Coronary artery (tissue), 2 donors: Measurements from ENCODE around the gene PHLDA3.
"Not testable (repeated sequence)": the region's sequence is repeated elsewhere in the genome, so short reads cannot be mapped to it uniquely, and the experiment has no call there.

Experiments
- DNase-seq: peaks from one replicate; pipeline ENCODE4 v3.0.0-alpha.2; 2017; ENCODE audit warnings: low spot score
- H3K27ac ChIP-seq, 2 donors: fragments of 200-600 bp; sonication (generic); one replicate each; pipeline ENCODE4 v1.5.1; 2016 to 2019
- H3K4me3 ChIP-seq: fragments of 200-600 bp; sonication (generic); 2 replicates; pipeline ENCODE4 v1.5.1; 2016; ENCODE audit warnings: mild to moderate bottlenecking, moderate library complexity
- TF ChIP-seq, protein P1 (sequence below): fragments of 200-600 bp; sonication (generic); IDR thresholded peaks from one replicate; pipeline ENCODE4 v1.5.1; 2019; ENCODE audit warnings: antibody characterized with exemption

PHLDA3 gene

GRCh38 chr1:201493757-201494617, 25.0 kb upstream of the PHLDA3 start:
- H3K4me3 ChIP-seq: peak overlapping the region; percentile 3
- TF ChIP-seq, protein P1, sequence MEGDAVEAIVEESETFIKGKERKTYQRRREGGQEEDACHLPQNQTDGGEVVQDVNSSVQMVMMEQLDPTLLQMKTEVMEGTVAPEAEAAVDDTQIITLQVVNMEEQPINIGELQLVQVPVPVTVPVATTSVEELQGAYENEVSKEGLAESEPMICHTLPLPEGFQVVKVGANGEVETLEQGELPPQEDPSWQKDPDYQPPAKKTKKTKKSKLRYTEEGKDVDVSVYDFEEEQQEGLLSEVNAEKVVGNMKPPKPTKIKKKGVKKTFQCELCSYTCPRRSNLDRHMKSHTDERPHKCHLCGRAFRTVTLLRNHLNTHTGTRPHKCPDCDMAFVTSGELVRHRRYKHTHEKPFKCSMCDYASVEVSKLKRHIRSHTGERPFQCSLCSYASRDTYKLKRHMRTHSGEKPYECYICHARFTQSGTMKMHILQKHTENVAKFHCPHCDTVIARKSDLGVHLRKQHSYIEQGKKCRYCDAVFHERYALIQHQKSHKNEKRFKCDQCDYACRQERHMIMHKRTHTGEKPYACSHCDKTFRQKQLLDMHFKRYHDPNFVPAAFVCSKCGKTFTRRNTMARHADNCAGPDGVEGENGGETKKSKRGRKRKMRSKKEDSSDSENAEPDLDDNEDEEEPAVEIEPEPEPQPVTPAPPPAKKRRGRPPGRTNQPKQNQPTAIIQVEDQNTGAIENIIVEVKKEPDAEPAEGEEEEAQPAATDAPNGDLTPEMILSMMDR: no peak
- peak overlapping the region; percentile 96 to 100 for H3K27ac ChIP-seq
- no peak for DNase-seq

DNA sequence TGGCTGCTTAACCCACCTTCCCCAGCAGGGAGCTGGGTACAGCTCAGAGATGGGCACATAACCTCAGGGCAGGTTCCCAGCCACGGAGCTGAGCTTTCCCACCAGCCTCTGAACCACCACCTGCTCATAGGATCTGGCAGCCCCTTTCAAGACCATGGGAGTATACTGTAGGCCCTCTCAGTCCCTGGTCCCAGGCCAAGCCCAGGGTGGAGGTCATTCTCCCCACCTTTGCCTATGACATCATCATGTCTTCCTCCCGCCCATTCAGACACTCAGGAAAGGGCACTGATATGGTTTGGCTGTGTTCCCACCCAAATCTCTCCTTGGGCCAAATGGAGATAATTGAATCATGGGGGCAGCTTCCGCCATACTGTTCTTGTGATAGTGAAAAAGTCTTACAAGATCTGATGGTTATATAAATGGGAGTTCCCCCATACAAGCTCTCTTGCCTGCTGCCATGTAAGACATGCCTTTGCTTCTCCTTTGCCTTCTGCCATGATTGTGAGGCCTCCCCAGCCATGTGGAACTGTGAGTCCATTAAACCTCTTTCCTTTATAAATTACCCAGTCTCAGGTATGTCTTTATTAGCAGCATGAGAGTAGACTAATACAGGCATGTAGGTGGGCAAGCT, 24.2 kb upstream of the PHLDA3 start:
- Histone ChIP-seq H3K27ac (peak overlapping the region; percentile 96 to 100), H3K4me3 (peak overlapping the region; percentile 3)
- DNase-seq: not testable (repeated sequence)

DNA sequence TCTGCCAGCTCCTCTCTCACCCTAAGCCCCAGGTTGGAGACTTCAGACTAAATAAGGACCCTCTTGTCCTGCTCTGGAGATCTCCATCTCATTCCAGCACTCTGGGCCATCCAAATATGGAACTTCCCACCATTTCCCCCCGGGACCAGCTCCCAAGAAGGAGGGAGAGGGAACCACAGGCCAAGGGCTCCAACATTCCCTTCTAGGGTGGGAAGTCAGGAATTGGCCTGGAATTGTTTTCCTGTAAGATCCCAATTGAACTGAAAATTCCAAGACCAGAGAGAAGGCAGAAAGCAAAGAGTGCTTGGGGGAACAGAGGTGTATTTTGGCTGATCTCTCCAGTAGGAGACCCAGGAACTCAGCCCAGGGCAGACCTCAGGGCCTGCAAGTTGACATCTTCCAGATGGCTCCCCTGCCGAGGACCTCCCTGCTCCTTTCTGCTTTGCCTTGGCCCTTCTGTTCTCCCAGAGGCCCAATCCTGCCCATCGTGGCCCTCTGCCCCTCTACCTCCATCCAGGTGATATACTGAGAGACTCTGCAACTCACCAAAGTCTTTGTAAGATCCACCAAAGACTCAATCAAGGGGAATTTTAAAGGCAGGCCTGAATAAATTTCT, 23.0 kb upstream of the PHLDA3 start:
- Histone ChIP-seq H3K27ac (peak overlapping the region; percentile 96 to 100), H3K4me3 (peak overlapping the region; percentile 7)
- DNase-seq: no peak
- TF ChIP-seq, protein P1: no peak

- DNase-seq: no peak
- Histone ChIP-seq H3K4me3 (no peak overlapping the region), H3K27ac (peak overlapping the region; percentile 86 to 96)
- TF ChIP-seq, protein P1: no peak
Measured at GRCh38 chr1:201490708-201491131, 21.7 kb upstream of the PHLDA3 start.

DNA sequence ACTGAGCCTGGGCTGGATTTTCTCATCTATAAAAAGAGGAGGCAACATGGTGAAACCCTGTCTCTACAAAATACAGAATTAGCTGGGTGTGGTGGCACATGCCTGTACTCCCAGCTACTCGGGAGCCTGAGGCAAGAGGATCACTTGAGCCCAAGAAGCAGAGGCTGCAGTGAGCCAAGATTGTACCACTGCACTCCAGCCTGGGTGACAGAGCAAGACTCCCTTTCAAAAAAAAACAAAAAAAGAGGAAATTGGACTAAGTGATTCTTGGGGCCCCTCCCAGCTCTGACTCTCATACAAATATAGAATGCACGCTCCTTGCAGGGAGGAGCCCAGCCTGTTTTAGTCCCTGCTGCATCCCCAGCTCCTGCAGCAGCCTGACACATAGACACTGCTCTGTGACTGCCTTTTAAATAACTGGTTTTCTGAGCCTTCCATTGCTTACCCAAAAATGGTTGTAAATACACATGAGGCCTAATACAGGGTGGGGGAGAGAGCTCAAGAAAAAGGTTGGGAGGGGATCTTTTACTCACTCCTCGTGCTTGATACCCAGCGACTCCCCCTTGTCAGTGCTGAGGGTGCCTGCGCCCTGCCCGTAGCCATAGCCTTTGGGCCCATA, 20.8 kb upstream of the PHLDA3 start:
- H3K4me3 ChIP-seq: peak overlapping the region; percentile 19
- DNase-seq: no peak
- H3K27ac ChIP-seq: peak overlapping the region; percentile 29 to 86
- TF ChIP-seq, protein P1: no peak

GRCh38 chr1:201488830-201489589, 20.0 kb upstream of the PHLDA3 start:
- H3K27ac ChIP-seq: peak overlapping the region; percentile 29 to 86
- TF ChIP-seq, protein P1: no peak
- H3K4me3 ChIP-seq: peak overlapping the region; percentile 19
- no peak for DNase-seq
